GM23338 (cell line): Measurements from ENCODE around the gene ZBTB46. TPM values are rescaled to one million over a fixed set of nuclear protein-coding genes. Genes with fewer than 3 reads are reported as not detected.

Experiments used
- STAT1 ChIP-seq: IDR thresholded peaks from one replicate; pipeline ENCODE4 v1.6.1; 2016; ENCODE audit warnings: antibody characterized with exemption; ENCODE audit not compliant: unreplicated experiment
- ZNF114 ChIP-seq: fragments of 250-450 bp; sonication (Bioruptor Pico); IDR thresholded peaks from 2 replicates; pipeline ENCODE4 v1.5.0; 2020; ENCODE audit warnings: mild to moderate bottlenecking, moderate library complexity
- ZNF331 ChIP-seq: fragments of 250-450 bp; sonication (Bioruptor Pico); IDR thresholded peaks from 2 replicates; pipeline ENCODE4 v1.5.0; 2020; ENCODE audit warnings: low read depth, mild to moderate bottlenecking, moderate library complexity
- polyA plus RNA-seq: library from polyadenylated mRNA; unstranded; fragments of >200 nt; fragmentation: Nextera tagmentation; extraction: Ambion mirVana; gene quantifications from 2 replicates; pipeline ENCODE4 v1.2.1, GENCODE V29; 2016
- total RNA-seq: library from RNA; depleted of rRNA; stranded (reverse); fragments of >200 nt; shearing (Covaris generic); gene quantifications from 2 replicates; pipeline ENCODE4 v1.2.3, GENCODE V29; 2014
- TF ChIP-seq, protein P1 (sequence below): fragments of 250-450 bp; sonication (Bioruptor Pico); IDR thresholded peaks from 2 replicates; pipeline ENCODE4 v1.5.0; 2020; ENCODE audit warnings: mild to moderate bottlenecking, moderate library complexity
- TF ChIP-seq, protein P2 (sequence below), 2 experiments: fragments of 200-600 bp in 1 of 2; sonication (generic) in 1 of 2; conservative IDR thresholded peaks; 2 replicates each; pipeline versions ENCODE4 v1.5.1 to v1.6.1; 2016 to 2017; ENCODE audit warnings: antibody characterized with exemption in 2 of 2, low read depth in 2 of 2, mild to moderate bottlenecking in 2 of 2, moderate library complexity in 1 of 2

The ZBTB46 gene
- total and polyA plus RNA-seq, 2 experiments from 2014 or later = 3.2 to 26.9 TPM

DNA sequence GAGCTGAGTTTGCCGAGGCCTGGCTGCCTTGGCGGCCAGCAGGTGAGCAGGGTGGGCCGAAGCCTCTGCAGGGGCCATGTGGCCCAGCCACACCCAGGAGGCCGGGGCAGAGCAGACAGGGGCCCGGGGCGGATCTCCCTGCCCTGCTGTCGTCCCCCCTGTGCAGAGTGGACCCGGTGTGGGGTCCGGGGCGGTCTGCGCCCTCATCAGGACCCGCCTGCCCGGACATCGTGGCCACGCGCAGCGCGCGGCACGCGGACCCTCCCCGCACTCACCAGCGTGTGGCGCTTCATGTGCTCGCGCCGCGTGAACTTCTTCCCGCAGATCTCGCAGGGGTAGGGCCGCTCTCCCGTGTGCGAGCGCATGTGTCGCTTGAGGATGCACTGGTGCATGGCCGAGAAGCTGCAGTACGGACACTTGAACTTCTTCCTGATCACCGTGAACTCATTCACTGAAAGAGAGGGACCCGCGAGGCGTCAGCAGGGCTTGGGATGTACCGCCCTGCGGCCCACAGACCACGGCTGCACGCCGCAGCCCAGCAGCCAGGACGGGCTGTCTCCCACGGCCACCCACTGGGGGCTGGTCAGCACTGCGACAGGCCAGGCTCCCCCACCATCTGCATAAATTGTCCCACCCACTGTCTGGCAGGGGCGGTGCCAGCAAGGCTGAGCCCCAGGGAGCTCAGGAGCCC, 78.5 kb downstream of the ZBTB46 start (continued):
- TF ChIP-seq, protein P1, sequence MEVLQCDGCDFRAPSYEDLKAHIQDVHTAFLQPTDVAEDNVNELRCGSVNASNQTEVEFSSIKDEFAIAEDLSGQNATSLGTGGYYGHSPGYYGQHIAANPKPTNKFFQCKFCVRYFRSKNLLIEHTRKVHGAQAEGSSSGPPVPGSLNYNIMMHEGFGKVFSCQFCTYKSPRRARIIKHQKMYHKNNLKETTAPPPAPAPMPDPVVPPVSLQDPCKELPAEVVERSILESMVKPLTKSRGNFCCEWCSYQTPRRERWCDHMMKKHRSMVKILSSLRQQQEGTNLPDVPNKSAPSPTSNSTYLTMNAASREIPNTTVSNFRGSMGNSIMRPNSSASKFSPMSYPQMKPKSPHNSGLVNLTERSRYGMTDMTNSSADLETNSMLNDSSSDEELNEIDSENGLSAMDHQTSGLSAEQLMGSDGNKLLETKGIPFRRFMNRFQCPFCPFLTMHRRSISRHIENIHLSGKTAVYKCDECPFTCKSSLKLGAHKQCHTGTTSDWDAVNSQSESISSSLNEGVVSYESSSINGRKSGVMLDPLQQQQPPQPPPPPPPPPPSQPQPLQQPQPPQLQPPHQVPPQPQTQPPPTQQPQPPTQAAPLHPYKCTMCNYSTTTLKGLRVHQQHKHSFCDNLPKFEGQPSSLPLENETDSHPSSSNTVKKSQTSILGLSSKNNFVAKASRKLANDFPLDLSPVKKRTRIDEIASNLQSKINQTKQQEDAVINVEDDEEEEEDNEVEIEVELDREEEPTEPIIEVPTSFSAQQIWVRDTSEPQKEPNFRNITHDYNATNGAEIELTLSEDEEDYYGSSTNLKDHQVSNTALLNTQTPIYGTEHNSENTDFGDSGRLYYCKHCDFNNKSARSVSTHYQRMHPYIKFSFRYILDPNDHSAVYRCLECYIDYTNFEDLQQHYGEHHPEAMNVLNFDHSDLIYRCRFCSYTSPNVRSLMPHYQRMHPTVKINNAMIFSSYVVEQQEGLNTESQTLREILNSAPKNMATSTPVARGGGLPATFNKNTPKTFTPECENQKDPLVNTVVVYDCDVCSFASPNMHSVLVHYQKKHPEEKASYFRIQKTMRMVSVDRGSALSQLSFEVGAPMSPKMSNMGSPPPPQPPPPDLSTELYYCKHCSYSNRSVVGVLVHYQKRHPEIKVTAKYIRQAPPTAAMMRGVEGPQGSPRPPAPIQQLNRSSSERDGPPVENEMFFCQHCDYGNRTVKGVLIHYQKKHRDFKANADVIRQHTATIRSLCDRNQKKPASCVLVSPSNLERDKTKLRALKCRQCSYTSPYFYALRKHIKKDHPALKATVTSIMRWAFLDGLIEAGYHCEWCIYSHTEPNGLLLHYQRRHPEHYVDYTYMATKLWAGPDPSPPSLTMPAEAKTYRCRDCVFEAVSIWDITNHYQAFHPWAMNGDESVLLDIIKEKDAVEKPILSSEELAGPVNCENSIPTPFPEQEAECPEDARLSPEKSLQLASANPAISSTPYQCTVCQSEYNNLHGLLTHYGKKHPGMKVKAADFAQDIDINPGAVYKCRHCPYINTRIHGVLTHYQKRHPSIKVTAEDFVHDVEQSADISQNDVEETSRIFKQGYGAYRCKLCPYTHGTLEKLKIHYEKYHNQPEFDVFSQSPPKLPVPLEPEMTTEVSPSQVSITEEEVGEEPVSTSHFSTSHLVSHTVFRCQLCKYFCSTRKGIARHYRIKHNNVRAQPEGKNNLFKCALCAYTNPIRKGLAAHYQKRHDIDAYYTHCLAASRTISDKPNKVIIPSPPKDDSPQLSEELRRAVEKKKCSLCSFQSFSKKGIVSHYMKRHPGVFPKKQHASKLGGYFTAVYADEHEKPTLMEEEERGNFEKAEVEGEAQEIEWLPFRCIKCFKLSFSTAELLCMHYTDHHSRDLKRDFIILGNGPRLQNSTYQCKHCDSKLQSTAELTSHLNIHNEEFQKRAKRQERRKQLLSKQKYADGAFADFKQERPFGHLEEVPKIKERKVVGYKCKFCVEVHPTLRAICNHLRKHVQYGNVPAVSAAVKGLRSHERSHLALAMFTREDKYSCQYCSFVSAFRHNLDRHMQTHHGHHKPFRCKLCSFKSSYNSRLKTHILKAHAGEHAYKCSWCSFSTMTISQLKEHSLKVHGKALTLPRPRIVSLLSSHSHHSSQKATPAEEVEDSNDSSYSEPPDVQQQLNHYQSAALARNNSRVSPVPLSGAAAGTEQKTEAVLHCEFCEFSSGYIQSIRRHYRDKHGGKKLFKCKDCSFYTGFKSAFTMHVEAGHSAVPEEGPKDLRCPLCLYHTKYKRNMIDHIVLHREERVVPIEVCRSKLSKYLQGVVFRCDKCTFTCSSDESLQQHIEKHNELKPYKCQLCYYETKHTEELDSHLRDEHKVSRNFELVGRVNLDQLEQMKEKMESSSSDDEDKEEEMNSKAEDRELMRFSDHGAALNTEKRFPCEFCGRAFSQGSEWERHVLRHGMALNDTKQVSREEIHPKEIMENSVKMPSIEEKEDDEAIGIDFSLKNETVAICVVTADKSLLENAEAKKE (CRISPR knock-in tag) = no peak
- TF ChIP-seq ZNF331 (CRISPR knock-in tag) (no peak), ZNF114 (CRISPR knock-in tag) (no peak), STAT1 (no peak)
- TF ChIP-seq, protein P2, sequence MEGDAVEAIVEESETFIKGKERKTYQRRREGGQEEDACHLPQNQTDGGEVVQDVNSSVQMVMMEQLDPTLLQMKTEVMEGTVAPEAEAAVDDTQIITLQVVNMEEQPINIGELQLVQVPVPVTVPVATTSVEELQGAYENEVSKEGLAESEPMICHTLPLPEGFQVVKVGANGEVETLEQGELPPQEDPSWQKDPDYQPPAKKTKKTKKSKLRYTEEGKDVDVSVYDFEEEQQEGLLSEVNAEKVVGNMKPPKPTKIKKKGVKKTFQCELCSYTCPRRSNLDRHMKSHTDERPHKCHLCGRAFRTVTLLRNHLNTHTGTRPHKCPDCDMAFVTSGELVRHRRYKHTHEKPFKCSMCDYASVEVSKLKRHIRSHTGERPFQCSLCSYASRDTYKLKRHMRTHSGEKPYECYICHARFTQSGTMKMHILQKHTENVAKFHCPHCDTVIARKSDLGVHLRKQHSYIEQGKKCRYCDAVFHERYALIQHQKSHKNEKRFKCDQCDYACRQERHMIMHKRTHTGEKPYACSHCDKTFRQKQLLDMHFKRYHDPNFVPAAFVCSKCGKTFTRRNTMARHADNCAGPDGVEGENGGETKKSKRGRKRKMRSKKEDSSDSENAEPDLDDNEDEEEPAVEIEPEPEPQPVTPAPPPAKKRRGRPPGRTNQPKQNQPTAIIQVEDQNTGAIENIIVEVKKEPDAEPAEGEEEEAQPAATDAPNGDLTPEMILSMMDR (conservative IDR thresholded peaks at IDR 0.05; ENCODE audit: low read depth in 2 of 2) = peak; percentile 28 to 49
